Stimulated activated CD4-positive, alpha-beta T cell treated with anti-CD3 and anti-CD28 coated beads, Interleukin-2, amount 100 ng/mL, for 48 hours (primary cell): ENCODE measurements around the gene SEPSECS.
"Not testable (repeated sequence)": the region's sequence is repeated elsewhere in the genome, so short reads cannot be mapped to it uniquely, and the experiment has no call there.

Experiments used
- DNase-seq, 2 donors: peaks; one replicate each; pipeline ENCODE4 v3.0.0-alpha.2; 2020

The SEPSECS gene

DNA sequence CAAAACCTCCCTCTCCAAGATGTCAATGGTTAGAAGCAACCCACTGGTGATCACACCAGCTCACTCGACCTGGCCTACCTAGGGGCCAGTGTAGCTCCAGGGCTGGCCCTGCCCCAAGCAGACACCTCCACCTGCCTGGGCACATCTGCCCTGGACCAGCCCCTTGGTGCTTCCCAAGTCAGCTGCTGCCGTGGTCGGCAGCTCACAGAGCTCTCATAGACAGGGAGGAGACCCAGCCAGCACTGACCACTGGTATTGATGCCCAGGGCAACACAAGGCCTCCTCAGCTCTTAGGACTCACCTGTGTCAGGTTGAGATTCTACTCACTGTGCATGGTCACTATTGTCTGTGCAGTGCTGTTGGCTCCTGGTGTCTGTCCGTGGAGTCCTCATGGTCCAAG, 51.7 kb downstream of the SEPSECS start:
- DNase-seq = no peak

DNA sequence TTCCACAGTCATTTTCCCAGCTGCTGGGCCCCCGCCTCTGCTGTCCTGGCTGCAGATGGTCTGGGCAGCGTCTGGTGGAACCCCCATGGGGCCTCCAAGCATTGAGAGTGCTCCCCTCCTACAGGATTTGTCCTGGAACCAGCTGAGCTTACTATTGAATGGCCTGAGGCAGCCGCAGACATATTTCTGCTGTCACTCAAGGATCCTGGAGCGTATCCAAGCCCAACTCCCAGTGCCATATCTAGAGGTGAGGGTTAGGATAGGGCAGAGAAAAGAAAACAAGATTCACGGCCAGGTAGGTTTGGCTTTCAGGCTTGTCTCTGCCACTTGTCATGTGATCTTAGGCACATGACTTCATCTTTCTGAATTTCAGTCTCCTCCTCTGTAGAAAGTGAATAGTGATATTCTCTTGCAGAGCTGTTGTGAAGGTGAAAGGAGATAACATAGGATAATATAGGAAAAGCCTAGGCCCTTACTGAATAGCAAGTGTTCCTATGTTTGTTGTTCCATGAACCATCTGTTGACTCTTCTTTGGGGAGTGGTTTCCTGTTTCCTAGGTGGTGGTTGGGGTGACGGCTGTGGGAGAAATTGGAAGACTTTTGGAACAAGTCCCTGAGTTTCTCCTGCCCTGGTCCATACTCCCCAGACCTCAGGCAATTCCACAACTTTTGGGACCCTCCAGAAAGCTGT, 52.3 kb downstream of the SEPSECS start:
- DNase-seq = no peak

DNA sequence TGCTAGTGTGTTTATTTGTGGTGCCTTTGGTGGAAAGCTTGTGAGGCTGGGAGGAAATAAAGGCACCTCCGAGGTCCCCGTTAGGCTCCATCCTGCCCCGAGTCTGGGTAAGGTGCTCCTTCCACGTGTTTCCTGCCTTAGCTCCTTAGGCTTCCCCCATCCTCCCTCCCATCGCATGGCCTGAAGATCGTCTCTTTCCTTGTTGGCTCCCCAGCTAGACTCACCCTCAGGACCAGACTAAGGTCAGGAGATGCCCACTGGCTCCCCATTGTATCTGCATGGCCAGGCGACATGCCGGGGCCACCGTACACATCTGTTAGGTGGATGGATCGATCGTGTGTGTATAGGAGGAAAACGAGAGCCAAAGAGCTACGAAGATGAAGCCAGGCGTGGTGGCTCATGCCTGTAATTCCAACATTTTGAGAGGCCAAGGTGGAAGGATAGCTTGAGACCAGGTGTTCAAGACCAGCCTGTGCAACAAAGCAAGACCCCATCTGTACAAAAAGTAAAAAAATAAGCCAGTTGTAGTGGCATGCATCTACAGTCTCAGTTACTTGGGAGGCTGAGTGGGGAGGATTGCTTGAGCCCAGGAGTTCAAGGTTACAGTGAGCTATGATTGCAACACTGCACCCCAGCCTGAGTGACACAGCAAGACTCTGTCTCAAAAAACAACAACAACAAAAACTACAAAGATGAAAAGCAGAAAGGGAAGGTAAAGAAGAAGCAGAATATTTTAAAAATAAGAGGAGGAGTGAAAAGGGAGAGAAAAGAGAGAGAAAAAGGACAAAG, 53.7 kb downstream of the SEPSECS start:
- no peak for DNase-seq

DNA sequence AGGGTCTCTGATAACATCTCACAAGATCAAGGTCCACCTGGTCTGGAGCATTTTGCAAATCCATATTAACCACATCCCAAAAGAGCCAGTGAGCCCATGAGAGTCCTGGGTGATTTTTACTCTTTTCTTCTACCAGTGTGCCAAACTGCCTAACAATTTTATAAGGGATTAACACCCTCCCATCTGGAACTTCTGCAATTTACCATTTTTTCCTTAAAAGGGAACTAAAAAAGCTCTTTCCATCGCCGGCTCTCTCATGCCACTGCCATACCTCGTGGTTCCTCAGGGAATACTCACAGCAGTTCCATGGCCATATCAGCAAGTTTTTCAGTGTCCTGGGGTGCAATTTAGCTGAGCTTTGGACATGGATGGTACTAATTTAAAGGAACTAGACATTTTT, 55.7 kb downstream of the SEPSECS start:
- DNase-seq = no peak

DNA sequence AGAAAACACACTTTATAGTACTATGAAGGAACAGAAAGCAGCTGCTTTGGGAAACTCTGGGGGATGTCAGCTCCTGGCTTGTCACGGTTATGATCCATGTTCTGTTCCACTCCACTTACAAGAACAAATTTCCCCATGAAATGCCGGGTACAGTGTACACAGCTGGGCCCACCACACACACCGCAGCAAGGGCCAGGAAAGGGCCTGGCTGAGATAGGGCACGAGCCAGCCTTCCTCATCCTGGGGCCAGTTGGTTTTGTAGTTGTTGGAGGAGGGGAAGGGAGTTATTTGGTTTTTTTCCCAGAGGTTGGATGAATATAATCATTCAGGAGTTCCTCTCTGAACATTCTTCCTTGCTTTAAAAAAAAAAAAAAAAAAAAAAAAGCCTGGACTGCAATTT, 56.8 kb downstream of the SEPSECS start:
- DNase-seq = no peak

DNA sequence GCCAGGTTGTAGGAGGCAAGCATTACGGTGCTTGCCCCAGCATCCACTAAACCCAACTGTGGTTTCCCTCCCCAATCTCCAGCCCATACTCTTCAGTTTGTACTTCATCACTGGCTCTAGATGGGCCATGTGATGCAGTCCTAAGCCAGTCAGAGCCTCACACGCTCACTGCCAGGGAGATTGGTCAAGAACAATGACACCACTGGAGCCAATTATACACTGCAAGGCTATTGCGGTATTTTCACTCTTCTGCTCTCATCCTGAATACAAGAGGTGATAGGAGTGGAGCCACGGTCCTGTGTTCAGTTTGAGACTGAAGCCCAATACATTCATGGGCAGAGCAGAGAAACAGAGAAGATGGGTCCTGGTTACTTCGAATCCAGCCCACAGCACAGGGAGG, 58.4 kb downstream of the SEPSECS start:
- DNase-seq = no peak

DNA sequence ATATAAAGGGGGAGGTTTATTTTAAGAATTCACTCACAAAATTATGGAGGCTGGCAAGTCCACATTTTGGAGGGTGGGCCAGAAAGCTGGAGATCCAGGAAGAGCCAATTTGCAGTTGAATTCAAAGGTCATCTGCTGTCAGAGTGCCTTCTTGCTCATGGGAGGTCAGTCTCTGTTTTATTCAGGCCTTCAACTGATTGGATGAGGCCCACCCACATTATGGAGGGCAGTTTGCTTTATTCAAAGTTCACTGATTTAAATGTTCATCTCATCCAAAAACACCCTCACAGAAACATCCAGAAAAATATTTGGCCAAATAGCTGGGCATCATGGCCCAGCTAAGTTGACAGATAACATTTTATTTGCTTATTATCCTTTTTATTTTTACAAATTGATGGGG, 59.5 kb downstream of the SEPSECS start:
- no peak for DNase-seq

DNA sequence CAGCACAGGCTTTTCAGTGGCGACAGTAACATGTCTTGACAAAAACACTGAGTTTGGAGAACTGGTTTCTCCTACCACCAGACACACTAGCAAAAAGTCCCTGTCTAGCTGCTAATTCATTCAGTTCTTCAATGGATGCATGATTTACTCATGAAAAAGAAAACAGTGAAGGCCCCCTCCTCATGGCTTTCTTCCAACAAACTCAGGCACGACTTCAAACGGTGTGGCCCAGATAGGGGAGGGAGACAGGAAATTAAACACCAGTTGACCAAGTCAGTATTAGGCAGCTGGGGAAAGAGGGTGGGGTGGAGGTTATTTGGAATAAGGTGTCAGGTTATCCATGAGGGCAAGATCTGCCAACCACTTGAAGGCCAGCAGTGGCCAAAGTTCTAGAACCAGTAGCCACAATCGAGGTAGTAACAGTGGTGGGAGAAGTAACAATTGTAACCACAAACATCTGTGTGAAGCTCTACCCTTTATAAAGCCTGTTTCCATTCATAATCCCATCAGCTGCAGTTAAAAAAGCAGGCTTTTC, 60.2 kb downstream of the SEPSECS start:
- no peak for DNase-seq

DNA sequence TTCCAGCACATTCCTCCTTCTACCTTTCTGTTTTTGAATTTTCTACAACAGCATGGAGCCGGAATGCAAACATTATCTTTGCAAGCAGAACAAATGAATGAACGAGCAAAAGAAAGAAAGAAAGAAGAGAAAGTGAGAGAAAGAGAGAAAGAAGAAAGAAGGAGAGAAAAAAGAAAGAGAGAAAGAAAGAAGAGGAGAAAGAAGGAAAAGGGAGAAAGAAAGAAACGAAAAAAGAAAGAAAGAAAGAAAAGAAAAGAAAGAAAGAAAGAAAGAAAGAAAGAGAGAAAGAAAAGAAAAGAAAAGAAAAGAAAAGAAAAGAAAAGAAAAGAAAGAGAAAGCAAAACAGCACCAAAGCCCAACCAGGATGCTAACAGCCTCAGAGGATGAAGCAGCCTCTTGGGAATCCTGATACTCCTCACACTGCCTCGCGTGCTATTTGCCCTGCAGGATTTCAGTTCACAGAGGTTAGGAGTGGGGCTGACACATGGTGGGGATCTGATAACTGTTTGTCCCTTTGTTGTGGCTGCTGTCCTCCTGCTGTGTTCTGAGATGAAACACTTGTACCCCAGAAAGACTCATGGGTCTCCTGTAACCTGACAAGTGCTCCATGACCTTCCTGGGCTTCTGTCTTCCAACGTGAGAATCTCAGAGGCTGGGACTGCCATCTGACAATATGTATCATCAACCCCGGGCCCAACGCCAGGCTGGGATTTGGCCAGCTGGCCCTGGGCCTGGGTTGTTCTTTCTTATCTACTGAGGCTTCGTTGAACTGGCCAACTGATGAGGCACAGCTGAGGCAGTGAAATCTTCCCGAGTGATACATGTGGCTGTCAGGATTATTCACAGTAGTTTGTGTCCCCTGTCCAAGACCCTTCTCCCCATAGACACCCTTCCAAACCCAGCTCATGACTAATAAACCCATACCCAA, 61.0 kb downstream of the SEPSECS start:
- DNase-seq = no peak

DNA sequence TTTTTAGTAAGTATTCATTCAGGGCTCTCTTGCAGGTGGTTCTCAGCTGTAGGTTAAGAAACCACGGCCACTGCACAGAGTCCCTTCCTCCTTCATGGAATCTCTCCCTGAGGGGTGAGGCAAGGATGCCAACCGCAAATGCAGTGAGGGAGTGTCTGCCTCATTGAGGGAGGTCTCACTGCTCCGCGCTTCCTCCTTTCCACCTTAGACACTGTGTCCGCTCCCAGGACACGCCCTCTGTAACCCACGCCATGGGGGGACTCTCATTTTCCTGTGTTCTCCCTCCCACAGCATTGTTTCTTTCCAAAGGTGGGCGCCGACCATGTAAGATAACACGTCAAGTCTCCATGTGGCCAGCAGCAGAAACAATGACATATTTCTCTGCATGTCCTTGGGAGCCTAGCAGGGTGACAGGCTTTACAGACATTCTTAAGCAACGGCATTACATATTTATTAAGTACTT, 63.2 kb downstream of the SEPSECS start:
- no peak for DNase-seq

DNA sequence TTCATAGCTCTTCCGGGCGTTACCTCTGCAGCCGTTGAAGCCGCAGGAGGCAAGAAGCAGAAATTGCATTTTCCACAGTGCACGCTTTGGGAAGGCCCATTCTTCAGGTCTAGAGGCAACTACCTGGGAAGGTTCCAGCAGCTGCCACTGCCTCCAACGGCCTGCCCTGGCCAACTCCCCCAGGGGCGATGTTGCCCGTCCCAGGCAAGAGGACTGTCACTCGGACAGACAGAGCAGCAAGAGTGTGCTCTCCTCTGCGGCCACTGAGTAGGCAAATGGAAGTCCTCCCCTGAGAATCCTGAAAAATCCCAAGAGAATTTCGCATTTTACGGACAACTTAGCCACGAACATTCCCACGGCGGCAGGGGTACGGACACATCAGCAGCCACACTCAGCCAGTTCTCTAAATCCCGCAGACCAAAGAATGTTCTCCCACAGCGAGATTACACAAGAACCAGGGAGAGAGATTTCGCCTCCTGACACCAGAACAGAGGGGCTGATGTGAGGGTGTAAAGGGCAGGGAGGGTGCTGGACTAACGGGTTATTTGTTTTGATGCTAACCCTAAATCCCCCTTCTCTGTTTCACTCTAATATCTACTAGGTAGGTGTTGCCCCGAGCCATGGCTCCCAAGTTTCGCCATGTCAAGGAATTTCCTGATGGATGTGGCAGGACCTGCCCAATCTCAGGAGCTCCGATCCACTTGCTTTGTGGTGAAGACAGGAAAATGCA, 63.8 kb downstream of the SEPSECS start:
- no peak for DNase-seq

DNA sequence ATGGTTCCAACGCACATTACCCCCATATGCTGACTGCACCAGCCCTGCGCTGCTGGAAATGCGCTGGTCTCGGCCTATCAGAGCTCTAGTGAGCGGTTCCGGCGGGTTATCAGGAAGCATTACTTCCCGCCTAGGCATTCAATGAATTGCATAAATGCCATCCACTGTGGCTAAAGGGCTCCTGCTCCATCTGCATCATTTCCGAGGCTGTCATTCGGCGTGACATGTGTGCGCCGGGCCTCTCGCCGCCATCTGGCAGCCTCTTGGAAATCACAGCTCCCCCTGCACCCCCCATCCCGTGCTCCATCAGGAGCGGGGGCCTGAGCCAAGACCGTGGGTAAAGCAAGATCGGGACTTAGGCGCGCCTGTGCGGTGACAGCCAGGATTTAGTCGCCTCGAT, 64.4 kb downstream of the SEPSECS start:
- no peak for DNase-seq

DNA sequence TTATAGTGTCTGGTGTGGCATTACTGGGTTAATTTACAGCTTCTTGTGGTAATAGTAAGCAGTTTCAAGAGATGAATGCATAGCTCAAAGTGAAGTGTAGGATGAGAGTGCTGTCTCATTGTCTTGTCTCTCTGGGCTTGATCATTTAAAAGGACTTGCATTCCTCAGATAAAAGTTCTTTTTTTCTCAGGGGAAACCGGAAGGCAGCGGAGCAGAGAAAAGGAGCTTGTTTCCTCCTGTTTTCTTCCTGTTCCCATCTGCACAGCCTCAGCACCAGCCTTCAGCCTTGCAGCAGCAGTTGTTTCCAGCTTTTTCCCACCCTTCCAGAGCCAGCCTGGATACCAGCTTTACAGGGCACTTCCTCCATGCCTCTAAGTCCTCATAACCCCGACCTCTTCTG, 68.1 kb downstream of the SEPSECS start:
- DNase-seq = no peak

DNA sequence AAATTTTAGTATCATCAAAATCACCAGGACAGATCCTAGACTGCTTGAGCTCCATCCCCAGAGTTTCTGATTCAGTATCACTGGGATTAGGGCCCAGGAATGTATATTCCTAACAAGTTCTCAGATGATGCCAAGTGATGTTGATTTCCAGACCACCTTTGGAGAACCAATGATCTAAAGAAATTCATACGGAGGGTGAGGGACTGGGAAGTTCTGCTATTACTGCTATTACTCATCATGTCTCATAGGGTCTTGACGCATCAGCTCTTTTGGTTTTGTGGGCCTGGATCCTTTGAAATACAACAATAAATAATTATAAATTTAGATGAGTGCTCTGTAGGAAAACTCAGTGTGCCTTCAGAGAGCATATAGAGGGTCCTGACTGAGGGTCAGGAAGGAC, 69.7 kb downstream of the SEPSECS start:
- DNase-seq = no peak

DNA sequence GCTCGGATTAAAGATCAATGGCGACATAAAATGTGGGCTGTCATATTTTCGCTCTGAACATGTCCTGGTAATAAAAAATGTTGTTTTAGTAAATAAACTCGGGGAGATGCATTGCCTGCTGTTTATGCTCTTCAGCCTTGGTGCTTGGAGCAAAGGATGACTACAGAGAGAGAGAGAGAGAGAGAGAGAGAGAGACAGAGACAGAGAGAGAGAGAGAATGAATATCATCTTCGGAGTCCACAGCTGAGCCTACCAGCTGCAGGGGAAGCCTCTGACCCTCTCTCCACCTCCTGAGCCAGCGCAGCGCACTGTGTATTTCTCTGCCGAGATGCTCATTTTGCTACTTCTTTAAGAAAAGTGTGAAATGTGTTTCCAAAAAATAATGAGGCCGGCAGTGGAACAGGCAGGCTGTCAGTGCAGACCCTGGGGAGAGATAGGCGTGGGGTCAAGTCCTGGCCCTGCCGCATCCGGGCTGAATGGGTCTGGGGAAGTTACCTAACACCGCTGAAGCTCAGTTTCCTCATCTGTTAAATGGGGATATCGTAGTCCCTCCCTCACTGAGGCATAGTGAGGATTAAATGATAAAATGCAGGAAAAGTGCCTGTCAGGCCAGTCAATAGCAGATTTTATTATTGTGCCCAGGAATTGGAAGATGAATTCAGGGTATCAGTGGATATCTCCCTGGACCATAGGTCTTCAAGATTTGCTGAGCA, 71.0 kb downstream of the SEPSECS start:
- DNase-seq = no peak

DNA sequence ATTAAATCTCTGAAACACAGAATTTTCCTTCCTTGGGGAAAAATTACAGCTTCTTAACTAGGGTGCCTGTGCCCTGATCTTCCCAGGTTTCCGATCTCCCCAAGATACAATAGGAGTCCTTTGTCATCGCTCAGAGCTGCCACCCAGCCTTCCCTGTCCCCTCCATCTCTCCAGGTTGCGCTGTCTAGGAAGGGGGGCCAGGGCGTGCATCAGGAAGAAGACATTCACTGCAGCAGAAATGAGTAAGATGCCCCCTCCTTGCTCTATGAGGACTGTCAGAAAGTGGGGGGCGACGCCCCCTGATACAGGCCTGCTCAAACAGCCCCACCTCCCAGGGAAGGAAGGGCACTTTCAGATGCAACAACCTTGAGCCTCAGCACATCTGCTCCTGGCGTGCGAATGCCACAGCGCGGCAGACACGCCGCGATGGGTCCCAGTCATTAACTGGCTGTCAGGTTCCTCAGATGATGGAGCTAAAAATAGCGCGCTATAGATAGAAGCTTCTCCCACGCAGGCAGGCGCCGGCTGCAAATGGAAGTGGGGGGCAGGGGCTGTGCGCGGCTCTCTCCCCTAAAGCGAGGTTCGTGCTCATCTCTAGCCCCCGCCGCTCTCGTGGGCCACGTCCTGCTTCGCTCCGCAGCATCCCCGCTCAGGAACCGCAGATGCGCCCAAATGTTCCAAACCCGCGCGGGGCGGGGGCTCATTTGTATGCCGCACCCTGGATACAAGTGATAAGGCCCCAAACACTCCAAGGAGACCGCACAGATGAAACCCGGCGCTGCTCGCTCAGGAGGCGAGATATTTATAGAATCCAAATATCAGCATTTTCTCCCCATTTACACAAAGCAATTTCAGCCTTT, 71.9 kb downstream of the SEPSECS start:
- no peak for DNase-seq

DNA sequence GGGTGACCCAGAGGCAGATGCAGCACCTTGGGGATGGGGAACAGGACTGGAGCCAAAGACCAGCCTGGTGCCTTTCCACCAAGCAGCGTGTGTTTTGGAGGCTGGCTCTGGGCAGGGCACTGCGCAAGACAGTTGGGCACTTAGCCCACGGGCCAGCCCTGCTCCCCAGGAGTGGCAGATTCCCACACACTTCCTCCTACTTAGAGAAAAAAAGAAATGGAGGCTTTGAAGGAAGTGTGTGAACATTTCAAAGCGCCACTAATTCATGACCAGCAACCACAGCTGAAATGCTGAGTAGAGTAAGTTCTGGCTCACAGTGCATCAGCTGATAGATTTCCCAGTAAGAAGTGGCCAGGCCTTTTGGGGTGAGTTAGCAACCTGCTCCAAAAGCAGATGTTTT, 74.6 kb downstream of the SEPSECS start:
- DNase-seq = no peak

DNA sequence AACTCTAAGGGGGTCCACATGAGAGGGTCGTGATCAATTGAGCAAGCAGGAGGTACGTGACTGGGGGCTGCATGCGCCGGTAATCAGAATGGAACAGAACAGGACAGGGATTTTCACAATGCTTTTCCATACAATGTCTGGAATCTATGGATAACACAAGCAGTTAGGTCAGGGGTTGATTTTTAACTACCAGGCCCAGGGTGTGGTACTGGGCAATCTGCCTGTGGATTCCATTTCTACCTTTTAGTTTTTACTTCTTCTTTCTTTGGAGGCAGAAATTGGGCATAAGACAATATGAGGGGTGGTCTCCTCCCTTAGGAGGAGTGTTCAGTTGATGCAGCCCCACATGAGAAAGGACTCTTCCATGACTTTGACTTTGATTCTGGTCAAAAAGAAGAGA, 76.8 kb downstream of the SEPSECS start:
- not testable (repeated sequence) for DNase-seq

DNA sequence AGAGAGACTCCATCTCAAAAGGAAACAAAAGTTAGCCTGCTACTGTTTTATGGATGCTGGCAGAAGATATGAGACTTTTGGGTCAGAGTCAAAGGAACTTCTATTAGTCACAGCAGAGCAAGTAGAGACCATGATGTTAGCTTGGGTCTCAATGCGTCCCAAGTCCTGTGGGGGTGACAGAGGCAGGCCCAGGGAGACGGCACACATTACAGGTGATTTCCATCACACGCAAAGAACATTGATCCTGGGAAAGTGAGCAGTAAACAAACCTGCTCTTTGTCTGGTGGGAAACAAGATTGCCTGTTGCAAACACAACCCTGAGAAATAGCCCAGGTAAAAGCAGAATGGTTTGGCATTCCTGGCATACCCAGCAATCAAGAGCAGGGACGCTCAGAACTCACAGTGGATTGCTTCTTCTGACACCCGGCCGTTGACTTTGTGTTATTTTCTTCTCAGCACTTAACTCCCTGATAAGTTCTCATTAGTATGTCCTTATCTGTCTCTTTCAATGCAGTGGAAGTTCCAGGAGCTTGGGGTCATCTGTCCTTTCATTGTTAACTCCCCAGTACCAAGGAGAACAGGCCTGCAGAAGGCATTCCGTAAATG, 78.3 kb downstream of the SEPSECS start:
- no peak for DNase-seq

DNA sequence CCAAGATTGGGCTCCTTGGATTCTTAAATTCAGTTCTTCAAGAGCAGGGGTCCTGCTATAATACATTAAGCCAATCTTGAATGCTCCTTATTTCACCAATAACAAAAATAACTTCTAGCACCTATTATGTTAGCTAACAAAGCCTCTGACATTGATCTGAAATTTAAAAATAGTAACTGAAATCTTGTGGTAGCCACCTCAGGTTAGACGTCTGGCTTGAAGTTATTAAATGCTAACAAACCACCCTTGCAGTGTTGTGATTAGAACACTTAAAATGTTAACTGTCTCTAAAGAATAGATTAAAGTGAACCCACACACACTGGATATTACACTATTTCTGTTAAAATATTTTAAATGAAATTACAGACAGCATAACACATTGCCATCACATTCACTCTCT, 79.7 kb downstream of the SEPSECS start:
- no peak for DNase-seq
